T-helper 1 cell treated with Interleukin-12 subunit alpha and Interleukin-12 subunit beta and Interleukin-4 antibody, amounts not matched to agents 30 μg/mL and 1 μg/mL, for 36 hours (primary cell): ENCODE results near the gene XPO4.

Experiments
- H3K27ac Mint-ChIP-seq: one replicate; pipeline ENCODE4 v1.8.0; 2021; ENCODE audit warnings: mild to moderate bottlenecking, mixed read lengths
- H3K27me3 Mint-ChIP-seq: one replicate; pipeline ENCODE4 v1.8.0; 2021; ENCODE audit warnings: low read depth, mixed read lengths
- H3K36me3 Mint-ChIP-seq: one replicate; pipeline ENCODE4 v1.8.0; 2021; ENCODE audit warnings: low read depth, mixed read lengths
- H3K4me1 Mint-ChIP-seq: one replicate; pipeline ENCODE4 v1.8.0; 2021; ENCODE audit warnings: low read depth, mixed read lengths
- H3K4me3 Mint-ChIP-seq: one replicate; pipeline ENCODE4 v1.8.0; 2021; ENCODE audit warnings: mild to moderate bottlenecking, moderate library complexity, mixed read lengths
- H3K9me3 Mint-ChIP-seq: one replicate; pipeline ENCODE4 v1.8.0; 2021; ENCODE audit warnings: mixed read lengths

XPO4 gene

DNA sequence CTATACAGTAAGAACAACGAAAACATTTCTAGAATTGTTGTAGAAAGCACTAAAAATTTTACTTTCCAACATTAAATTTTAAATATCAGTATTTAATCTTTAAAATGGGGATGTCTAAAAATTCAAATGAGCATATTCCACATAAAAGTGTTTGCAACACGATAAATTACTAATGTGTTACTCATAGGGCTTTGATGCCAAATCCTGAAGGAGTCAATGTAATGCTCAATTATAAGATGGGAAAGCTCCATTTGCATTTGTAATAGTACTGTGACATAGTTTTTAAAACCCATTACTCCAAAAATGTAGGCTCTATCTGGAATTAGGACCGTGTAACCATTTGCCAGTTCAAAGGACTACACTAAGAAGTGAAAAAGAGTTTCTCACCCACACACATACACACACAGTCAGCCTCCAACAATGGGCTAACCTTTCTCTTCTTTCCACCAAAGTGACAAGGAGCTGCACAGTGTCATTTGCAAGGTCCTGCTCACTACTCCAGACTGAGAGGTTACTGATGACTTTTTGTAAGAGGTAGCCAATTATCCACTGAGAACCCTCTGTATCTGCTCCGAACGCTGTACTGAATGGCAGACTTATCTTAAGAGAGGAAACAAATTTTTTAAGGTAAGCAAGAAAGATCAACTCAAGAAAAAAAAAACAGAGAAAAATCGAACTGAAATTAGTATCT lies 102.7 kb downstream of the XPO4 start:
- peaks cover 28% of the 10 kb centered on the region for H3K36me3 Mint-ChIP-seq
- no peak overlapping the region for H3K27ac Mint-ChIP-seq
- no peak overlapping the region for H3K4me3 Mint-ChIP-seq

GRCh38 chr13:20798027-20798426 lies 104.5 kb downstream of the XPO4 start:
- Mint-ChIP-seq H3K27me3 (no peaks in the 10 kb centered on the region), H3K27ac (no peak overlapping the region), H3K9me3 (no peaks in the 10 kb centered on the region), H3K36me3 (peaks cover 27% of the 10 kb centered on the region), H3K4me1 (peaks cover 12% of the 10 kb centered on the region), H3K4me3 (no peak overlapping the region)

More for the DNA sequence above, 102.7 kb downstream of the XPO4 start:
- Mint-ChIP-seq H3K27me3 (no peaks in the 10 kb centered on the region), H3K4me1 (peaks cover 12% of the 10 kb centered on the region), H3K9me3 (no peaks in the 10 kb centered on the region)

- Mint-ChIP-seq H3K36me3 (peaks cover 27% of the 10 kb centered on the region), H3K4me3 (no peak overlapping the region), H3K4me1 (peaks cover 12% of the 10 kb centered on the region), H3K9me3 (no peaks in the 10 kb centered on the region), H3K27me3 (no peaks in the 10 kb centered on the region), H3K27ac (peak overlapping the region; percentile 49)
These were observed 105.6 kb downstream of the XPO4 start for GRCh38 chr13:20796791-20797508.

DNA sequence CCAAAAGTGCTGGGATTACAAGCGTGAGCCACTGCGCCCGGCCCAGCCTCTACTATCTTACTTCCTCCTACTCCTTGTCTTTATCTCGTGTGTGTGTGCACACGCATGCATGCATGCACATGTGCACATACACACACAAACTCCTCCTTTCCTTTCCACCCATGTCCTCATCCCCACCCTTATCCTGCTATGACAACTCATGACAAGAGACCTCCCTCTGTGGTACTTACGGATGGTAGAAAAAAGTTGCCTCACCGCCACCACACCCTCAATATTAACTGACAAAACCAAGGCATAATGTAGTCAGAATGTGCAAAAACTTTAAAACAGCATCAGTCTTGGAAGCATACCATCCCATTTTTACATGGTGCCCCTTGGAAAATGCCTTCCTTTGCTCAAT lies 112.9 kb downstream of the XPO4 start:
- no peak overlapping the region for H3K4me3 Mint-ChIP-seq
- no peaks in the 10 kb centered on the region for H3K27me3 Mint-ChIP-seq
- peaks cover 21% of the 10 kb centered on the region for H3K36me3 Mint-ChIP-seq
- no peaks in the 10 kb centered on the region for H3K9me3 Mint-ChIP-seq
- H3K4me1 Mint-ChIP-seq, result no peaks in the 10 kb centered on the region
- H3K27ac Mint-ChIP-seq, result no peak overlapping the region

GRCh38 chr13:20788312-20788711 lies 114.2 kb downstream of the XPO4 start:
- H3K36me3 Mint-ChIP-seq, result peaks cover 30% of the 10 kb centered on the region

GRCh38 chr13:20787180-20787579 lies 115.4 kb downstream of the XPO4 start:
- Mint-ChIP-seq H3K27ac (no peak overlapping the region), H3K4me1 (no peaks in the 10 kb centered on the region), H3K27me3 (no peaks in the 10 kb centered on the region), H3K36me3 (peaks cover 28% of the 10 kb centered on the region), H3K4me3 (no peak overlapping the region), H3K9me3 (no peaks in the 10 kb centered on the region)

More at GRCh38 chr13:20788312-20788711, 114.2 kb downstream of the XPO4 start:
- no peak overlapping the region for H3K27ac Mint-ChIP-seq
- H3K27me3 Mint-ChIP-seq, result no peaks in the 10 kb centered on the region
- no peak overlapping the region for H3K4me3 Mint-ChIP-seq
- H3K9me3 Mint-ChIP-seq, result no peaks in the 10 kb centered on the region
- no peaks in the 10 kb centered on the region for H3K4me1 Mint-ChIP-seq

GRCh38 chr13:20782116-20782708 lies 120.3 kb downstream of the XPO4 start:
- Mint-ChIP-seq H3K4me3 (no peak overlapping the region), H3K36me3 (peaks cover 17% of the 10 kb centered on the region), H3K4me1 (peaks cover 1% of the 10 kb centered on the region), H3K9me3 (no peaks in the 10 kb centered on the region), H3K27me3 (no peaks in the 10 kb centered on the region), H3K27ac (no peak overlapping the region)

- H3K9me3 Mint-ChIP-seq, result no peaks in the 10 kb centered on the region
- H3K36me3 Mint-ChIP-seq, result peaks cover 16% of the 10 kb centered on the region
- H3K4me1 Mint-ChIP-seq, result peaks cover 3% of the 10 kb centered on the region
- H3K27me3 Mint-ChIP-seq, result no peaks in the 10 kb centered on the region
- H3K4me3 Mint-ChIP-seq, result no peak overlapping the region
- H3K27ac Mint-ChIP-seq, result no peak overlapping the region
These were observed 122.2 kb downstream of the XPO4 start for GRCh38 chr13:20780317-20780716.

DNA sequence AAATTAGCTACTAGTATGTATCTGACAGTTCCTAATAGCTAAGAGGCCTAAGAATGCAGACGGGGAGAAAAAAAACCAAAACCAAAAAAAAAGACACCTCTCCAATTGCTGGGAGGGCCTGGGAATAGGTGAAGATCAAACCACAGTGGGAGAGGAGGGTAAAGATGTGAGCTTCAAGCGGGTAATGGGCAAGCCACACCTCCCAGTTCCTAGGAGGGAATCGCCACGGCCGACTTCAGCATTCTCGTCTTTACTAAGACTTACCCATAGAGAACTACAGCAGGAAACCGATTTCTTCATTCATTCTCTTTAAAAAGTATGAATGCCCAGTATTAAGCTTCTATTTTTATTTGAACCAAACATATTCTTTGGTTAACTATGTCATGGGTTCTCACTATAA lies 123.1 kb downstream of the XPO4 start:
- H3K27me3 Mint-ChIP-seq, result no peaks in the 10 kb centered on the region
- H3K9me3 Mint-ChIP-seq, result no peaks in the 10 kb centered on the region
- H3K27ac Mint-ChIP-seq, result no peak overlapping the region
- peaks cover 15% of the 10 kb centered on the region for H3K36me3 Mint-ChIP-seq
- peaks cover 6% of the 10 kb centered on the region for H3K4me1 Mint-ChIP-seq
- H3K4me3 Mint-ChIP-seq, result no peak overlapping the region

DNA sequence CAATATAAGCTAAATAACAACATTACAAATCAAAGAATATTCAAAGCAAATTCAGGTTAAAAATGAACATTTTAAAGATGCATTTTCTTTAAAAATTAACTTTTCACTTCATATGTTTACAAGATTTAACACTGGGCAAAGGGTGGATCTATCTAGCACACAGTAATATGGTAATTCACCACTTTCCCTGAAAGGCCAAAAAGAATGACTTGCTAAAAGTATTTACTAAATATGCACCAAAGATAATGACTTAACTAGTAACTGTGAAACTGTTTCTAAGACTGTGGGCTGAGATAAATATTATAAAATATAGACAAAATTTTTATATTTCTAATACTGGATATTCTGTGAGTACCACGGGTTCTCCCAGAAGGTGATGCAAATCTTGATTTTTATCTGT lies 124.2 kb downstream of the XPO4 start:
- Mint-ChIP-seq H3K4me1 (peaks cover 9% of the 10 kb centered on the region), H3K27me3 (no peaks in the 10 kb centered on the region), H3K4me3 (no peak overlapping the region), H3K36me3 (peaks cover 6% of the 10 kb centered on the region), H3K27ac (no peak overlapping the region), H3K9me3 (no peaks in the 10 kb centered on the region)

- Mint-ChIP-seq H3K4me3 (no peak overlapping the region), H3K27me3 (no peaks in the 10 kb centered on the region), H3K27ac (no peak overlapping the region), H3K9me3 (no peaks in the 10 kb centered on the region), H3K36me3 (peaks cover 6% of the 10 kb centered on the region), H3K4me1 (peaks cover 19% of the 10 kb centered on the region)
These were observed 125.8 kb downstream of the XPO4 start for GRCh38 chr13:20776751-20777150.

- Mint-ChIP-seq H3K4me3 (no peak overlapping the region), H3K9me3 (no peaks in the 10 kb centered on the region), H3K36me3 (peaks cover 9% of the 10 kb centered on the region), H3K27me3 (no peaks in the 10 kb centered on the region), H3K4me1 (peaks cover 21% of the 10 kb centered on the region), H3K27ac (no peak overlapping the region)
These were observed 126.6 kb downstream of the XPO4 start for GRCh38 chr13:20775961-20776360.

- no peaks in the 10 kb centered on the region for H3K27me3 Mint-ChIP-seq
- H3K4me1 Mint-ChIP-seq, result peaks cover 21% of the 10 kb centered on the region
- H3K27ac Mint-ChIP-seq, result no peak overlapping the region
- peak overlapping the region; percentile 75 for H3K4me3 Mint-ChIP-seq
- peaks cover 16% of the 10 kb centered on the region for H3K36me3 Mint-ChIP-seq
- peaks cover 8% of the 10 kb centered on the region for H3K9me3 Mint-ChIP-seq
These were observed 127.8 kb downstream of the XPO4 start for GRCh38 chr13:20774746-20775145.

GRCh38 chr13:20773194-20774080 lies 129.1 kb downstream of the XPO4 start, which contains the start of gene EEF1AKMT1:
Gene EEF1AKMT1 (minus strand): TSS chr13:20773961. CDS start chr13:20757598, 16,363 bp downstream.
- Mint-ChIP-seq H3K36me3 (peaks cover 28% of the 10 kb centered on the region), H3K4me1 (peaks cover 21% of the 10 kb centered on the region), H3K27me3 (no peaks in the 10 kb centered on the region), H3K4me3 (peak within 1 kb of the TSS; percentile 99), H3K27ac (peak within 1 kb of the TSS; percentile 100), H3K9me3 (peaks cover 18% of the 10 kb centered on the region)
